EH (cell line): Measurements from ENCODE around the gene PPWD1.

ENCODE experiments used
- DNase-seq: peaks from one replicate; pipeline ENCODE4 v3.0.0-alpha.2; 2015; ENCODE audit warnings: low read depth

The PPWD1 gene

DNA sequence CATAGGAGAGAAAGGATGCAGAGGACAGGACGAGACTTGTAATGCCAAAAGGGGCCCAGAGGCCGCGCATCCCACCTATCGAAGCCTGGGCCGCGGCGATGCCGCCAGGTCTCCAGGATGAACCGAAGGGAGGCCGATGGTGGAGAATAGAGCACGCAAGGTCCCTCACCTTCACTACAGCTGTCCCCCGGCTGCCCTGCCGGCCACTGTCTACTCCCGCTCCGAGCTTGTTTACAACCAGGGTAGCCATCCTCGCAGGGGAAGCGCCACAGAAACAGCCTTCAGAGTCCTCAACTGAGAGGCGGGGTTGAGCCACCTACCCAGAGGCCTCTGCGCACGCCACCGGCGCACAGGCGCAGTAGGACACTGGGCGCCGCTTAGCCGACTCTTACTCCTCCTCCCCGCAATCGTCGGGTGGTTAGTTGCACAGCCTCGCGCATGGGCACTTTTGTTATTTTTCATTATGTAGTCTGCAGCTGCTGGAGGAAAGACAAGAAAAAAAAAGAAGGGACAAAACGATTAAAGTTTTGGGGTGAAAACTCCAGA, 61.0 kb downstream of the PPWD1 start, which contains the start of gene TRIM23:
Gene TRIM23, minus strand, starts transcription at position 309 of the 546 bp plus-strand sequence. Its CDS starts 59 bp downstream, at position 250.
- peak; percentile 95 for DNase-seq

DNA sequence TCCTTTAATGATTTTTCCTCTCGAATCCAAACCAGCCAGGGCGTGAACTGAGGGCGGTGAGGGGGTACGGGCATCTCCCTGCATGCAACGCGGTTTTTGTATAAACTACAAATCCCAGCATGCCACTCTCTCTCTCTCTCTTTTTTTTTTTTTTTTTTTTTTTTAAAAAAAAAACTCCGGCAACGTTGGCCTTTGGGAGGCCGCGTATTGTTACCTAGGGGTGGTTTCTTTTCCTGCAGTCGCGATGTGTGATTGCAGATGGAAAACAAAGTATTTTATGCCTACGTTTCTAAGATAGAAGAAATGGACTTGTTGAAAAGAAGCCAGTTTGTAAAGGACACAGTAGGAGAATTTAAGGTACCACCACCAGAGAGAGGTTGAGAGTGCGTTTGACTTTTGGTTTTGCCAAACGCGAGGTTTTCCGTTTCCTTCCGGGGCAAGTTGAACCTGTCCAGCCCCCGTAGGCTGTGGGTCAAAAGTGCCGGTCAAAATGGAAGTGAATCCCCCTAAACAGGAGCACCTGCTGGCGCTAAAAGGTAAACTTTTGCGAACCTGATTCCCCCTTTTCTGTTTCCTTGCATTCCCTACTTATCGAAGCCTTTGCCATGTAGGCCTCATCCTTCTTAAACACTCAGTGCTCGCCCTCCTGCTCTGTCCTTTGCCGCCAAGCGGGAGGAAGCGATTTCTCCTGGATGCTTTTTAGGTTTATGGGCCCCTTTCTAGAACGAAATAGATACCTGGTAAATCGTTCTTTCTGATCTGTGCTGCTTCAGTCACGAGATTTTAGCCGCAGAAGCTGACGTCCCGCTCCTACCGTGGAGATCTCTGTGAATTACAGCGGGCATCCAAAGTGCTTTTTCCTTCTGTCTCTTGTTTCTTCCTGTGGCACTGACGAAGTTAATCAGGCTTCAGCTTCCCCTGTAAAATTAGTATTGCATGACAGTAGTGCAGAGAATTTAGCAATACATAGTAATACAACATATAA, 61.8 kb downstream of the PPWD1 start, which contains the start of the genes SHLD3 and TRAPPC13:
Gene SHLD3, plus strand, starts transcription at position 457 of the 985 bp plus-strand sequence. CDS start 4,561 bp downstream, outside the sequence.
Gene TRAPPC13, plus strand, starts transcription at position 457 of the 985 bp plus-strand sequence. Its CDS starts 34 bp downstream, at position 491.
- DNase-seq = peak; percentile 91

DNA sequence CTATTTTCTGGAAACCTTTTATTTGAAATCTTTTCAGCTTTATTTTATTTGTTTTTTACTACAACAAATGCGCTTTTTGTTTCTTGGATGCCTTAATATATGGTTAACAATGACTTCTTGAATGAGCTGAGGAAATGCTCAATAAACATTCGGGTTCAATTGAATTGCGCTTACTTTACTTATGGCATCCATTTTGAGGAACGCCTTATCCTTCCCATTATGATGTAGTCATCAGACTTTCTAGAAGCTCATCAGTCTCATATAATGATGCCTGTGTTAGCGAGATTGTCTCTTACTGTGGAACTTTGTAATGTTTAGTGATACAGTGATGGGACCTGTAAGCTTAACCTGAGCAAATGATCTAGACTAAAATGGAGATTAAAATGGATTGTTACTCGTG, 62.6 kb downstream of the PPWD1 start:
- peak; percentile 1 for DNase-seq

DNA sequence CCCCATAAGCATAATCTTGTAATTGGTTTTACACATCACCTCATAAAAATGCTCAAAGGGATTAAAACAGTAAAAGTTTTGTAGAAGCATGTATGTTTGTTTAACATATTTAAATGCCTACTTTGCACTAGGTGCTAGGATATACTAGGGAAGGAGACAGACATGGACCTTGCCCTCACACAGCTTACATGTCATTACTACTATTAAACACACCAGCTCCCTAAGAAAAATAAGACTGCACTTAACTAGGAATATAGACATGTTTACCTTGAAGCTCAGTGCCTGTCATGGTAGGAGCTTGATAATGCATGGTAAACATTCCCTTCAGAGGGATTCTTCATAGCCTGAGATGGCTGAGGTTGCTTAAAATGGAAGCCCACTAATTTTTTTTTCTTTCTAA, 67.9 kb downstream of the PPWD1 start:
- DNase-seq = no peak
